Stomach (tissue), 9 donors: Measurements from ENCODE around the gene STOML1. TPM values are rescaled to one million over a fixed set of nuclear protein-coding genes. Genes with fewer than 3 reads are reported as not detected.
A peak's percentile ranks its signal among the peaks of the same experiment; 100 is the strongest.

Experiments
- DNase-seq, 2 donors: peaks; one replicate each; pipeline versions ENCODE4 v3.0.0 to v3.0.0-alpha.2; 2013 to 2019
- H3K27ac ChIP-seq, 5 donors: fragments of 200-600 bp in 4 of 5; sonication (generic) in 4 of 5; one replicate each; pipeline ENCODE4 v1.5.1; 2013 to 2019; ENCODE audit warnings: mild to moderate bottlenecking in 1 of 5, moderate library complexity in 1 of 5
- H3K27me3 ChIP-seq, 3 donors: fragments of 200-600 bp; sonication (generic); one replicate each; pipeline ENCODE4 v1.5.1; 2017 to 2019; ENCODE audit warnings: mixed run types in 1 of 3
- H3K36me3 ChIP-seq, 4 donors: fragments of 200-600 bp; sonication (generic); 1 replicate in 3 of 4; 2 replicates in 1 of 4; pipeline ENCODE4 v1.5.1; 2016 to 2019
- H3K4me1 ChIP-seq, 4 donors: fragments of 200-600 bp; sonication (generic); one replicate each; pipeline ENCODE4 v1.5.1; 2016 to 2019
- H3K4me3 ChIP-seq, 4 donors: fragments of 200-600 bp; sonication (generic) in 3 of 4; one replicate each; pipeline ENCODE4 v1.5.1; 2016 to 2019; ENCODE audit warnings: mild to moderate bottlenecking in 1 of 4
- H3K9me3 ChIP-seq, 4 donors: fragments of 200-600 bp; sonication (generic); one replicate each; pipeline ENCODE4 v1.5.1; 2016 to 2019
- EP300 ChIP-seq: sonication (generic); formaldehyde crosslinking; IDR thresholded peaks from one replicate; pipeline ENCODE4 v1.6.1; 2017; ENCODE audit warnings: antibody characterized with exemption
- POLR2A ChIP-seq, 4 donors: fragments of 450-650 bp; IDR thresholded peaks; one replicate each; pipeline ENCODE4 v1.6.1; 2016; ENCODE audit warnings: antibody characterized with exemption in 4 of 4, control low read depth in 2 of 4, mild to moderate bottlenecking in 1 of 4, moderate library complexity in 1 of 4
- POLR2AphosphoS5 ChIP-seq, 3 donors: sonication (generic); formaldehyde crosslinking; IDR thresholded peaks; one replicate each; pipeline ENCODE4 v1.6.1; 2016; ENCODE audit warnings: antibody characterized with exemption in 3 of 3
- WGBS, 5 donors: extraction: QIAGEN DNeasy Blood & Tissue Kit in 3 of 5; methylation state at CpG; one replicate each; pipeline versions ENCODE4 v1.1.5 to v1.1.7; 2013 to 2018; 5-methylcytosine and 5-hydroxymethylcytosine counted together
- intact Hi-C: fragments of 100-400 bp; cut with DNase I; formaldehyde crosslinking; loops from one replicate; pipeline ENCODE4 v1.15.1; 2023; ENCODE audit warnings: low total_unique reads
- polyA plus RNA-seq, 3 donors: library from polyadenylated mRNA; stranded (reverse); fragments of 200-250 nt; gene quantifications; one replicate each; pipeline ENCODE4 v1.2.3, GENCODE V29; 2013
- total RNA-seq, 5 donors: library from RNA; depleted of rRNA; stranded (reverse); fragments of >200 nt; gene quantifications; one replicate each; pipeline versions ENCODE4 v1.1.0 to v1.2.3, GENCODE V29; 2014 to 2016
- TF ChIP-seq, protein P1 (sequence below), 7 experiments: fragments of 450-650 bp in 4 of 7; fragments of 200-600 bp in 3 of 7; sonication (generic) in 3 of 7; IDR thresholded peaks; one replicate each; pipeline ENCODE4 v1.5.1; 2016 to 2019; ENCODE audit warnings: antibody characterized with exemption in 7 of 7, control low read depth in 2 of 7, mild to moderate bottlenecking in 1 of 7
- donor health status: healthy with polysubstance abuse.
- donor health status: Bipolar disorder and iron deficiency.
- donor health status: healthy.

Gene STOML1
- total and polyA plus RNA-seq, 8 donors, result 5.3 to 26.4 (median 9.8) TPM

DNA sequence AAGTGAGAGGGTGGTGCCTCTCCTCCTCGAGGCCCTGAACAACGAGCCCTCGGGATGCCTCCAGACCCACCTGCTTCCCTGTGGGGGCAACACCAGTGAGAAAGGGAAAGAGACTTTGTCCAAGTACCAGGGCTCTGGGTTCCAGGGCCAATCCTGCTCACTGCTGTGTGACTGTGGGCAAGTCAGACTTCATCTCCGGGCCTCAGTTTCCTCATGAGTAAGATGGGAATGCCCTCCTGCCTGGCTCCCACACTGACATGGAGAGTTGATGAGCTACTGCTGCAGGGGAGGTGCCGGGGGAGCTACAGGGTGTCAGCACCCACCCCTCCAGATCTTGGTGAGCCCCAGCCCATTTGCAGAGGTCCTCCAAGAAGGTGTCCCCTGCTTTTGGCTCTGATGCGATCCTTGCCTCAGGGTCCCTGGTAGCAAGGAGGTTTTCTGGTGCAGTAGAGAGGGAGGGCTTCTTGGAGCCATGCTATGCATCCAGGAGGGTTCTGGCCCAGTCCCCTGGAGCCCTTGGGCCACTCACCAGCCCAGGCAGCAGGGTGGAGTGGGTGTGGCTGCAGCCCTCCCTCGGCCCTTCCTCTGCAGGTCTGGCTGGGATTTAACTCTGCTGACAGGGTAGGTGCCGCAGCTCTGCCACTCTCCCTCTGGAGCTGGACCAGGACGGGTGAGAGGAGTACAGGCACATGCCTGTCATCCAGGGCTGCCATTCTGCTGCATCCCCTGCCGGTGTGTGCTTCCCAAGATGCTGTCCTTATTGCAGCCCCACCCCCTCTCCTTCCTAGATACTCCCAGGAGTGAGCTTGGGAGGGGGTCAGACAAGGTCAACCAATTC lies 39.0 kb downstream of the STOML1 start:
- H3K27me3 ChIP-seq, result peaks cover 0 to 3% (median 0%) of the 10 kb centered on the region in 3 donors
- H3K36me3 ChIP-seq, result peaks cover 4 to 25% (median 18%) of the 10 kb centered on the region in 4 donors
- H3K27ac ChIP-seq, result peak overlapping the region in 4 of 5 donors; percentile 85 to 94 (median 90)
- TF ChIP-seq EP300, result no peak
- TF ChIP-seq, protein P1, sequence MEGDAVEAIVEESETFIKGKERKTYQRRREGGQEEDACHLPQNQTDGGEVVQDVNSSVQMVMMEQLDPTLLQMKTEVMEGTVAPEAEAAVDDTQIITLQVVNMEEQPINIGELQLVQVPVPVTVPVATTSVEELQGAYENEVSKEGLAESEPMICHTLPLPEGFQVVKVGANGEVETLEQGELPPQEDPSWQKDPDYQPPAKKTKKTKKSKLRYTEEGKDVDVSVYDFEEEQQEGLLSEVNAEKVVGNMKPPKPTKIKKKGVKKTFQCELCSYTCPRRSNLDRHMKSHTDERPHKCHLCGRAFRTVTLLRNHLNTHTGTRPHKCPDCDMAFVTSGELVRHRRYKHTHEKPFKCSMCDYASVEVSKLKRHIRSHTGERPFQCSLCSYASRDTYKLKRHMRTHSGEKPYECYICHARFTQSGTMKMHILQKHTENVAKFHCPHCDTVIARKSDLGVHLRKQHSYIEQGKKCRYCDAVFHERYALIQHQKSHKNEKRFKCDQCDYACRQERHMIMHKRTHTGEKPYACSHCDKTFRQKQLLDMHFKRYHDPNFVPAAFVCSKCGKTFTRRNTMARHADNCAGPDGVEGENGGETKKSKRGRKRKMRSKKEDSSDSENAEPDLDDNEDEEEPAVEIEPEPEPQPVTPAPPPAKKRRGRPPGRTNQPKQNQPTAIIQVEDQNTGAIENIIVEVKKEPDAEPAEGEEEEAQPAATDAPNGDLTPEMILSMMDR (IDR thresholded peaks at IDR 0.05), result no peak
- TF ChIP-seq POLR2AphosphoS5 (IDR thresholded peaks at IDR 0.05), result no peak
- TF ChIP-seq POLR2A (IDR thresholded peaks at IDR 0.05), result no peak
- H3K4me3 ChIP-seq, result no peak overlapping the region
- WGBS, 5 donors, result 74 to 84% (median 79%) methylated on average over 8 to 10 of the region's 10 CpGs
- no peaks in the 10 kb centered on the region for H3K9me3 ChIP-seq
- DNase-seq, result no peak
- peaks cover 21 to 51% (median 32%) of the 10 kb centered on the region in 4 donors for H3K4me1 ChIP-seq
- intact Hi-C loops, result no loop called here

DNA sequence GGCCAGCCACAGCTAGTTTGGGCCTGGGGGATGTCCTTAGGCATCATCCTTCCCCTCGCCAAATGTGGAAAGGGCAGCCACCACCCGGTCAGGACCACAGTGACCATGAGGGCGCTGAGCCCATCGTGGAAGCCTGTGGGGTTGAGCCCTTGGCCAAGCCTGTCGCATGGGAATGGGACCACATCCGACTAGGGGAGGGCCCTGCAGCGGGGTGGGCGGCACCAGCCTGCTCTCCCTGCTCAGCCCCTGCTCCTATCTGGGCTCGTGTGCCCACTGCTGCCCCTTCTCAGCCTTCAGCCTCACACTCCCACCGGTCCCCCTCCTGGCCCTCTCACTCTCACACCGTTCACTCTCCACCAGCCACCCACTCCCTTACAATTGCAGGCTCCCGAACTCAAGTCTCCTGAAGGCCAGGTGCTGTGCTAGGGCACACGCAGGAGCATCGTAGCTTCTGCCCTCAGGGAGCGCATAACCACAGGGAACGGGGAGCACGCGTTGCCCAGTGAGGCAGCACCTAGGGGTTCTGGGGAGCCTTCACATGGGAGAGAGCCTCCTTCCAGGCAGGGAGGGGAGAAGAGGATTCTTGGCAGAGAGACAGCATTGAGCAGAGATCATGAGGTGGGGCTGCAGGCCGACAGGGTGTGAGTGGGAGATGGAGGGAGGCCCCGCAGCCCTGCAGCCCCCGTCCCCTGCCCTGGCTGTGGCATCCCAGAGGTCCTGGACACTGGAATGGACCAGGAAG lies 39.8 kb downstream of the STOML1 start:
- H3K9me3 ChIP-seq, result no peaks in the 10 kb centered on the region
- intact Hi-C loops, result no loop called here
- no peak for DNase-seq
- H3K4me3 ChIP-seq, result no peak overlapping the region
- peaks cover 10 to 33% (median 26%) of the 10 kb centered on the region in 4 donors for H3K36me3 ChIP-seq
- 88 to 92% (median 90%) methylated on average over 14 to 21 of the region's 21 CpGs for WGBS, 5 donors
- H3K27me3 ChIP-seq, result peaks cover 0 to 3% (median 0%) of the 10 kb centered on the region in 3 donors
- TF ChIP-seq POLR2AphosphoS5 (IDR thresholded peaks at IDR 0.05), result no peak
- TF ChIP-seq POLR2A (IDR thresholded peaks at IDR 0.05), result no peak
- TF ChIP-seq EP300, result no peak
- TF ChIP-seq, protein P1 (IDR thresholded peaks at IDR 0.05), result no peak
- H3K4me1 ChIP-seq, result peaks cover 21 to 51% (median 32%) of the 10 kb centered on the region in 4 donors
- peak overlapping the region in 4 of 5 donors; percentile 85 to 94 (median 90) for H3K27ac ChIP-seq

DNA sequence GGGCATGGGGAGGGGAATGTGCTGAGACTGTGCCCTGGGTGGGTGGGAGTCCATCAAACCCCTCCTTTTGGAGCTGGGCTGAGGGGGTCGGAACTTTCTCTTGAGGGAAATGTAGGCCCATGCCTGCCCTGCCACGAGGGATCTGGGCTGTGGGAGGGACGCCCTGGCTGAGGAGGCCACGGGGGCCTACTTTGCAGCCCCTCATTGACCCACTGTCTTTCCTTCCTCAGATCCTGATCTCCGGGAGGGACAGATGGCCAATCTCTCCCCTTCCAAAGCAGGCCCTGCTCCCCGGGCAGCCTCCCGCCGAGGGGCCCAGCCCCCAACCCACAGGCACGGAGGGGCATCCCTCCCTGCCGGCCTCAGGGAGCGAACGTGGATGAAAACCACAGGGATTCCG lies 40.5 kb downstream of the STOML1 start:
- Histone ChIP-seq H3K36me3 (peaks cover 10 to 41% (median 33%) of the 10 kb centered on the region in 4 donors), H3K27ac (peak overlapping the region; percentile 51 to 94 (median 90)), H3K4me3 (no peak overlapping the region), H3K9me3 (no peaks in the 10 kb centered on the region), H3K27me3 (peaks cover 0 to 2% (median 0%) of the 10 kb centered on the region in 3 donors), H3K4me1 (peaks cover 20 to 45% (median 29%) of the 10 kb centered on the region in 4 donors)
- DNase-seq, result no peak
- TF ChIP-seq EP300 (no peak), POLR2A (IDR thresholded peaks at IDR 0.05) (no peak), POLR2AphosphoS5 (IDR thresholded peaks at IDR 0.05) (no peak)
- TF ChIP-seq, protein P1 (IDR thresholded peaks at IDR 0.05), result no peak
- 53 to 77% (median 67%) methylated on average over 12 to 13 of the region's 13 CpGs for WGBS, 5 donors
- intact Hi-C loops, result no loop called here

DNA sequence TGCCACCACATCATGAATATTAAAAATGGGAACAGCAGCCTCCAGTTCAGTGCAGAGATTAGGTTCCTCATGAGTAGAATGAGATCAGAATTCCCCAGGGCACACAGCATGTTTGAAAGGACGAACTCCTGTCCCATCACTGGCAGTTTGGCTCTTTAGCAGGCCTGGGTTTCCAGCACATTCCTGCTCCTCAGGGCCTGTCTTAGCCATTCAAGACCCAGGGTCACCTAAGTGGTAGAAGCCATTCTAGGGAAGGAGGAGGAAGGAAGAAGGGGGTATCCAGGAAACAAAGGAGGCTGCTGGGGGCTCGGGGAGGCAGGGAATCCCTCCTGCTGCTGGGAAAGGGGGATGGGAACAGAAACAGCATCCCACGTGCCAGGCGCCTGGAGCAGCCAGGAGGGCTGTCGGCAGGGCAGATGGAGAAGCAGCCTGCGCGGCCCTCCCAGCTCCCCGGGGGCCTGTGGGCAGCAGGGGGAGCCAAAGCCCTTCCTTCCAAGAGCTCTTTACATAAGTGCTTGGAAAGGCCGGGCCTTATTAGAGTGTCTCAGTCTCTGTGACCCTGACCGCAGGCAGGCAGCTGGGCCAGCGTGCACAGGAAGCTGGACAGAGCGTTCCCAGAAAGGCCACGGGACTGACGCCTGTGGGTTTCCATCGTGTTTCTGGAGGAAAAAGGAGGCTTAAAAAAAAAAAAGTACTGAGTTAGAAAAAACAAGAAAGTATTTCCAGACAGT lies 41.1 kb downstream of the STOML1 start:
- peak; percentile 63 to 86 (median 82) for TF ChIP-seq POLR2AphosphoS5 (IDR thresholded peaks at IDR 0.05)
- no peak for TF ChIP-seq POLR2A (IDR thresholded peaks at IDR 0.05)
- TF ChIP-seq, protein P1 (IDR thresholded peaks at IDR 0.05), result peak in 5 of 7 experiments; percentile 38 to 77 (median 69)
- H3K36me3 ChIP-seq, result peaks cover 10 to 47% (median 33%) of the 10 kb centered on the region in 4 donors
- H3K4me1 ChIP-seq, result peaks cover 17 to 39% (median 26%) of the 10 kb centered on the region in 4 donors
- DNase-seq, result peak; percentile 86 to 96
- H3K27ac ChIP-seq, result peak overlapping the region in 4 of 5 donors; percentile 85 to 94 (median 90)
- no peaks in the 10 kb centered on the region for H3K27me3 ChIP-seq
- WGBS, 5 donors, result 6 to 14% (median 9%) methylated on average over 11 to 15 of the region's 15 CpGs
- H3K9me3 ChIP-seq, result no peaks in the 10 kb centered on the region
- intact Hi-C loops, result no loop called here
- H3K4me3 ChIP-seq, result no peak overlapping the region
